GM19324 (cell line): ENCODE measurements around the gene ANAPC2.

Experiments
- ATAC-seq: cut with Tn5 transposase; IDR thresholded peaks from one replicate; pipeline ENCODE4 v1.9.1; 2021; ENCODE audit warnings: mild to moderate bottlenecking, moderate library complexity; ENCODE audit not compliant: unreplicated experiment, low FRiP score

ANAPC2 gene

GRCh38 chr9:137194388-137194787, 6.0 kb upstream of the ANAPC2 start:
- ATAC-seq: no peak

GRCh38 chr9:137193771-137194170, 5.4 kb upstream of the ANAPC2 start:
- no peak for ATAC-seq

DNA sequence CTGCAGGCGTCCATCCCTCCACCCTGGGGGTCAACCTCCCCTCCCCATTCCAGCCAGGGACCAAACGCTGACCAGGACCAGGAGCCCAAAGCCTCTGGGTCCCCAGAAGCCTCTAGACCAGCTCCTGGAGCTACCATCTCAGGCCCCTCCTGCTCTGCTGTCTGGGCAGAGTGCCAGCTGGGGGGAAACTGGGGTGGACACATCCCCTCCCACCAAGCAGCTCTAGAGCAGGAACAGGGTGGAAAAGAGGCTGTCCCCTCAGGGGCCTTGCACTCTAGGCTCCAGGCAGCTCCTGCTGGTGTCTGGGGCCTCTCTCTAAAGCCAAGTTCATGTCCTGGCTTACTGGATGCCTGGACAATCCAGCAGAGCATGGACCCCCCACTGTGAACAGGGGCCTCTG, 4.5 kb upstream of the ANAPC2 start:
- no peak for ATAC-seq

- no peak for ATAC-seq
Observed at GRCh38 chr9:137192448-137192780, 4.1 kb upstream of the ANAPC2 start.

GRCh38 chr9:137191691-137192447, 3.5 kb upstream of the ANAPC2 start:
- ATAC-seq: no peak

DNA sequence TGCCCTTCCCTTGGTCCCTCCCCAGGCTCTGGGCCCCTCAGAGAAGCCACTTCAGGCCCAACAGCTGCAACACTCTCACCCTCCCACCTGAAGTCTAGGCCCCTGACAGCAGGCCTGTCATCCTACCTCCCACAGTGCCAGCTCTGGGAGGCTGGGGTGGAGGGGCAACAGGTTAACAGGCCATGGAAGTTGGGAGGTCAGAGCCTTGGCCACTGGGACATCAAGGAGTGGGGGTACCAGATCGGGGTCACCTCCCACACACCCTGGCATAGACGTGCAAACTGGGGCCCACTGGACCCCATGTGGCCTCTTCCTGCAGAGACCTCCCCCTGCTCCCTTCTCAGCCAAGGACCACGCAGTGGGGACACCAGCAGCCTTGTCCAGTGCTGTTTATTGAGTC, 2.9 kb upstream of the ANAPC2 start:
- no peak for ATAC-seq

- ATAC-seq: no peak
Observed at GRCh38 chr9:137190315-137190856, 2.0 kb upstream of the ANAPC2 start.

- no peak for ATAC-seq
Observed at GRCh38 chr9:137189297-137190295, 1.2 kb upstream of the ANAPC2 start.

DNA sequence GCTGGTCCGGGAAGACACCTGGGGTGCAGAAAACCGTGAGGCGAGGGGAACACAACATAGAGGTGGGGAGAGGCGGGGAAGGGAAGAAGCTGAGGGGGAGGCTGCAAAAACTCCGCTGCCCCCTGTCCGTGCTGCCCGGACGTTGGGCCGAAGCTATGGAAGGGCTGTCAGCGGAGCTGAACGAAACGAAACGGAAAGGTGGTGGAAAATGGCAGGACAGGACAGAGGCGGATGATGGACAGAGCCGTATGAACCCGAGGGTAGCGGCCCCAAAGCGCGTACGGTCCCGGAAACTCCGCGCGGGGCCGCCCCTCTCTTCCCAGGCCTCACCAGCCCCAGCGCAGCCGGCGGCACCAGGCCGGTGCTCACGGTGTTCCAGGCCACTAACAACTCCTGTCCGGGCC, 272 bp downstream of the ANAPC2 start:
- no peak for ATAC-seq

DNA sequence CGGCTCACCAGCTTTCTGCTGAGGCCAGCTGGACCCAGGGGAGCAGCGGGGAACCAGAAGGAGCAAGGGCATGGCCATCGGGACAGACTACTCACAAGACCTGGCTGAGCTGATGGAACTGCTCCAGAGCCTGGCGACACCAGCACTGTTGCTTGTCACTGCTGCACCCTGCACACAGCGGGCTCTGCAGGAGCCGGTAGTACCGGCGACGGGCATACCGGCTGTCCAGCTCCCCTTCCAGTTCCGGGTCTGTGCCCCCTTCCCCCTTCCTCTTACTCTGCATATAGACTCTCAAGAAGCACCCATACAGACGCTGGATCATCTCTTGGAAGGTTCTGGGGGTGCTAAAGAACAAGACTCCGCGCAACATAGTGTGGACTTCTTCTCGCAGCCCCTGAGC, 974 bp downstream of the ANAPC2 start:
- ATAC-seq: no peak

GRCh38 chr9:137186385-137186784, 2.0 kb downstream of the ANAPC2 start:
- ATAC-seq: no peak

- ATAC-seq: no peak
Observed at GRCh38 chr9:137185921-137186320, 2.4 kb downstream of the ANAPC2 start.

DNA sequence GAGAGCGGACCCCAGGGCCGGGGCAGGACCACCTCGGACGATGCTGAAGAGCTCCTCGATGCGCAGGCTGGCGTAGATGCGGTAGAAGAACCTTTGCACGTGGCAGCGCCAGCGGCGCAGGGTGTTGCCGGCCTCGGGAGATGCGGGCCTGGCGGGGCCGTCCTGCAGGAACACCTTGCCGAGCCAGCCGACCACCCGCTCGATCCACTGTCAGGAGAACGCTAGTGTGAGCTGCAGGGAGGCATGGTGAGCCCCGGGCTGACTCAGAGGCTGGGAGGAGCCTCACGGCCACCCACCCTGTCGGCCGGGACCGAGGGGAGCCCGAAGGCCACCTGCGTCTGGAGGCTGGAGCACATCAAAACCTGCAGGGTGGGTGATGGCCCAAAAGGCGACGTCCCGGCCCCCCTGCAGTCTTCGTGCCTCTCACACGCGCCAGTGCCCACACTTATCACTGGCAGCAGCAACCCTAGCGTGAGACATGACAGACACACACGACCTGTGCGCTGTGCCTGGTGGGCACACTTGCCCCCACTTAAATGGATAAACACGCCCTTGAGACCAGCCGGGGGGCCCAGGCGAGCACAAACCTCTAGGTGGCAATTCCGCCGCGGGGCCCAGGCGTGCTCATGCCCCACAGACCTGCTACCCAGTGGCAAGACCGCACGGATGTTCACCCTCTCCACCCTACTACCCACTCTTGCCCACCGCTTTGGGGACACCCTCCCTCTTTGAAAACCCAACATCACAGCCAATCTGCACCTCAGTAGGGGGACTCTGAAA, 3.3 kb downstream of the ANAPC2 start:
- ATAC-seq: no peak

DNA sequence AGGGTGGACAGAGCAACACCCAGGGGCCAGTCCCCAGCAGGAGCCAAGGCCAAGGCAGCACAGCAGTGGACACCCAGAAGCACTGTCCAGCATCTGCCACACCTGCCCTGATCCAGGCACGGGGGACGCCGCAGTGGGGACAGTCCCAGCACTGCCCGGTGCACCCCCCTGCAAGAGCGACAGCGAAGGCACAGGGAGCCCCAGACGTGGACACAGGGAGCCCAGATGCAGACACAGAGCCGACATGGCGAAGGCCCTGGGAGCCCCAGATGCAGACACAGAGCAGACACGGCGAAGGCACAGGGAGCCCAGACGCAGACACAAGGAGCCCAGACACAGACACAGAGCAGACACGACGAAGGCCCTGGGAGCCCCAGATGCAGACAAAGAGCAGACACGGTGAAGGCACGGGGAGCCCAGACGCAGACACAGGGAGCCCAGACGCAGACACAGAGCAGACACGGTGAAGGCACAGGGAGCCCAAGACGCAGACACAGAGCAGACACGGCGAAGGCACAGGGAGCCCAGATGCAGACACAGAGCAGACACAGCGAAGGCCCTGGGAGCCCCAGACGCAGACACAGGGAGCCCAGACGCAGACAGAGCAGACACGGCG, 4.3 kb downstream of the ANAPC2 start:
- no peak for ATAC-seq

DNA sequence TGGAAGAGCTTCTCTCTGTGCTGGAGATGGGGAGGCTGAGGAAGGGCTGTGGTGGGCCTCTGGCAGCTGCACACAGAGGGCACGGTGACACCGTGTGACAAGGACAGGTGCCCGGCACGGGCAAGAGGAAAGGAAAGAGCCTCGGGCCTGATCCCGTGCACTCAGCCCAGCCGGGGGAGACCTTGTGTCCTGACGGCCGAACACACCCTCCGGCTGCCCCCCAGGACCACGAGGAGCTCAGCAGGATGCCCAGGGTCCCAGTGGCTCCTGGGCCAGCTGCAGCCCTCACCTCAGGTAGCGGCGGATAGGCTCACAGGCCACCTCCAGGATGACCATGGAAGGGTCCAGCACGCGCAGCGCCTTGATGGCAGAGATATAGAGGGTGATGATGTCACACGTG, 5.5 kb downstream of the ANAPC2 start:
- no peak for ATAC-seq

DNA sequence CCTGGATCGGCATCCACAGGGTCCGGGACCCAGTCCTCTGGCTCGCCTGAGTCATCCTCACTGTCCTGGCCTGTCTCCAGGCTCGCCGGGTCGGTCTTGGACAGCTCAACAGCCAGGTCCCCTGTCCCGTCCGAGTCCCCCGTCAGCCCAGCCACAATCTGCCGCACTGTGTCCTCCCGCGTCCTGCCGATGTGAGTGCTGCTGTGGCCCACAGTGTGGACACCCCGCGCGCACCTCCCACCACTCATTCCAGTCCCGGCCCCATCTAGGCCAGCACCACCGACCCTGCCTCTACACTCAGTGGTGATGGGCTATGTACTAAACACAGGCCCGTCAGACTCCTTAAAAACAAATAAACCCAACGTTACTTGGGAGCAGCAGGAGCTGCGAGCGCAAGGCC, 6.7 kb downstream of the ANAPC2 start:
- no peak for ATAC-seq

GRCh38 chr9:137180491-137180890, 7.9 kb downstream of the ANAPC2 start:
- ATAC-seq: no peak

DNA sequence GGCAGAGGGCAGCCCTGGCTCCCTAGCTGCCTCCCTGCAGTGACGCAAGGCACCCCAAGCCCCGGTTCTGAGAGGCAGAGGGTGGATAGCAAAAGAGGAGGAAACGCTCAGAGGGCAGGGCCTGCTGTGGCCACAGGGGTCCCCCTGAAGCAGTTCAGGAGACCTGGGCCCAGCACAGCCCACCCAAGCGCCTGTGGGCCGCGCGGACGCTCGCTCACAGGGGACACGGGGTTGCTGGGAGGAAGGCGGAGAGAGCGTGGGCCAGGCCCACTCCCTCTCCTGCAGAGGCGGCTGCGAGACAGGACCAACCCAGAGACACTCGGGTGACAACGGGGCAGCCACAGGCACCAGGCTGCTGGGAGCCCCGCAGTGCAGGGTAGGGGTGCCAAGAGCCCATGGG, 8.6 kb downstream of the ANAPC2 start:
- ATAC-seq: no peak

GRCh38 chr9:137178939-137179630, 9.3 kb downstream of the ANAPC2 start:
- no peak for ATAC-seq
